Measurements from ENCODE around the gene SLC35A2.

- TF ChIP-seq CTCF (IDR thresholded peaks at IDR 0.05 in 8 of 11, conservative IDR thresholded peaks at IDR 0.05 in 3 of 11) (no peak), POLR2A (IDR thresholded peaks at IDR 0.05) (no peak)
These were observed 2.3 kb upstream of the SLC35A2 start for GRCh38 chrX:48913605-48914366.

Data from spleen (tissue), 7 donors.